GM10847 (cell line): Measurements from ENCODE around the gene DDX39A.

Source experiments
- POLR2A ChIP-seq: IDR thresholded peaks from 2 replicates; pipeline ENCODE4 v1.6.1; 2011; ENCODE audit not compliant: insufficient read length; ENCODE audit errors: extremely low read depth

DDX39A gene

GRCh38 chr19:14419106-14419813, at the start of gene DDX39A:
Gene DDX39A, minus strand, starts transcription at chr19:14419341. Its CDS starts 6,121 bp downstream, at chr19:14413220.
- peak; percentile 56 for TF ChIP-seq POLR2A

GRCh38 chr19:14467816-14468215, 48.7 kb upstream of the DDX39A start:
- TF ChIP-seq POLR2A, result no peak

- TF ChIP-seq POLR2A, result no peak
Measured at GRCh38 chr19:14467391-14467790, 48.2 kb upstream of the DDX39A start.

- TF ChIP-seq POLR2A, result no peak
Measured at GRCh38 chr19:14463747-14464146, 44.6 kb upstream of the DDX39A start.

GRCh38 chr19:14460935-14461334, 41.8 kb upstream of the DDX39A start:
- TF ChIP-seq POLR2A, result no peak

- no peak for TF ChIP-seq POLR2A
Measured at GRCh38 chr19:14459703-14460102, 40.6 kb upstream of the DDX39A start.

- no peak for TF ChIP-seq POLR2A
Measured at GRCh38 chr19:14450876-14451275, 31.7 kb upstream of the DDX39A start.

GRCh38 chr19:14450168-14450874, 31.2 kb upstream of the DDX39A start:
- no peak for TF ChIP-seq POLR2A

- no peak for TF ChIP-seq POLR2A
Measured at GRCh38 chr19:14449321-14449720, 30.2 kb upstream of the DDX39A start.

- TF ChIP-seq POLR2A, result no peak
Measured at GRCh38 chr19:14446336-14447036, 27.3 kb upstream of the DDX39A start.

GRCh38 chr19:14443632-14444216, 24.6 kb upstream of the DDX39A start:
- TF ChIP-seq POLR2A, result no peak

GRCh38 chr19:14442891-14443631, 23.9 kb upstream of the DDX39A start:
- TF ChIP-seq POLR2A, result no peak

GRCh38 chr19:14441041-14441938, 22.1 kb upstream of the DDX39A start:
- TF ChIP-seq POLR2A, result no peak

- peak; percentile 55 for TF ChIP-seq POLR2A
Measured at GRCh38 chr19:14440049-14440448, 20.9 kb upstream of the DDX39A start.
